ENCODE data around the gene CALR3. TPM values are rescaled to one million over a fixed set of nuclear protein-coding genes. Genes with fewer than 3 reads are reported as not detected.

CALR3 gene
- total RNA-seq, 1 donor from 2014 or later, result not detected

DNA sequence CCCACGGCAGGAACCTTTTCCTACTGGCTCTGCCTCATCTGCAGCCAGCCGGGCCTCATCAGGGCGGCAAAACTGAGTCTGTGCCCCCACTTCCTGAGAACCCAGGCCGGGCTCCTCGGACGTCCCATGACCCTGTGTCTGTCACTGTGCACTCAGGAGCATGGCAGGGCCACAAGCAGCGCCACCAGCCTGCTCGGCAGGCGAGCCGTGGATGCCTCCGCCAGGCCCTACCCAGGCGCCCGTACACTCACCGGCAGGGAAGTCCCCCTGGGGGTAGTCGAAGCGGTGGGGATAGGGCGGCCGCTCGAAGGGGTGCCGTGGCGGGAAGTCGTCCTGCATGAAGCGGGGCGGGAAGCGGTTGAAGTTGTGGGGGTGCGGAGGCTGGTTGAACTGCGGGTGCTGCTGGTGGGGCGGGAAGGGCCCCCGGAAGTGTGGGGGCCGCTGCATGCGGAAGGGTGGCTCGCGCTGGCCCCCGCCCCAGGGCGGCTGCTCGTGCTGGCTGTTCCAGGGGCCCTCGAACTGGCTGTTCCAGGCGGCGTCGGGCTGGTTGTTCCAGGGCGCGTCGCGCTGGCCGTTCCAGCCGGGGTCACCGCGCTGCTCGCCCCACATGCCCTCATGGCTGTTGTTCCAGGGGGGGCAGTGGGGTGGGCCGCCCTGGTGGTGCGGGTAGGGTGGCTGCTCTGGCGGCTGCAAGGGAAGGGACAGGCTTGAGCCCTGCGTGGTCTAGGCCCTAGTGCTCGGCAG is 29.2 kb upstream of the CALR3 start:
- peaks cover 0 to 97% of the 10 kb centered on the region in 2 donors for H3K36me3 ChIP-seq
- H3K9me3 ChIP-seq, result no peaks in the 10 kb centered on the region
- TF ChIP-seq POLR2A (IDR thresholded peaks at IDR 0.05), result no peak
- no peak for TF ChIP-seq POLR2AphosphoS5 (IDR thresholded peaks at IDR 0.05; ENCODE audit: insufficient read depth in 1 of 2, low read depth in 1 of 2)
- TF ChIP-seq, protein P1, sequence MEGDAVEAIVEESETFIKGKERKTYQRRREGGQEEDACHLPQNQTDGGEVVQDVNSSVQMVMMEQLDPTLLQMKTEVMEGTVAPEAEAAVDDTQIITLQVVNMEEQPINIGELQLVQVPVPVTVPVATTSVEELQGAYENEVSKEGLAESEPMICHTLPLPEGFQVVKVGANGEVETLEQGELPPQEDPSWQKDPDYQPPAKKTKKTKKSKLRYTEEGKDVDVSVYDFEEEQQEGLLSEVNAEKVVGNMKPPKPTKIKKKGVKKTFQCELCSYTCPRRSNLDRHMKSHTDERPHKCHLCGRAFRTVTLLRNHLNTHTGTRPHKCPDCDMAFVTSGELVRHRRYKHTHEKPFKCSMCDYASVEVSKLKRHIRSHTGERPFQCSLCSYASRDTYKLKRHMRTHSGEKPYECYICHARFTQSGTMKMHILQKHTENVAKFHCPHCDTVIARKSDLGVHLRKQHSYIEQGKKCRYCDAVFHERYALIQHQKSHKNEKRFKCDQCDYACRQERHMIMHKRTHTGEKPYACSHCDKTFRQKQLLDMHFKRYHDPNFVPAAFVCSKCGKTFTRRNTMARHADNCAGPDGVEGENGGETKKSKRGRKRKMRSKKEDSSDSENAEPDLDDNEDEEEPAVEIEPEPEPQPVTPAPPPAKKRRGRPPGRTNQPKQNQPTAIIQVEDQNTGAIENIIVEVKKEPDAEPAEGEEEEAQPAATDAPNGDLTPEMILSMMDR (IDR thresholded peaks at IDR 0.05), result no peak
- H3K4me1 ChIP-seq, result no peaks in the 10 kb centered on the region
- no peaks in the 10 kb centered on the region for H3K27me3 ChIP-seq
- intact Hi-C loops (cut with DNase I), result no loop called here
- no peak overlapping the region for H3K27ac ChIP-seq
- DNase-seq (ENCODE audit: extremely low spot score in 2 of 2), result no peak
- no peak overlapping the region for H3K4me3 ChIP-seq

DNA sequence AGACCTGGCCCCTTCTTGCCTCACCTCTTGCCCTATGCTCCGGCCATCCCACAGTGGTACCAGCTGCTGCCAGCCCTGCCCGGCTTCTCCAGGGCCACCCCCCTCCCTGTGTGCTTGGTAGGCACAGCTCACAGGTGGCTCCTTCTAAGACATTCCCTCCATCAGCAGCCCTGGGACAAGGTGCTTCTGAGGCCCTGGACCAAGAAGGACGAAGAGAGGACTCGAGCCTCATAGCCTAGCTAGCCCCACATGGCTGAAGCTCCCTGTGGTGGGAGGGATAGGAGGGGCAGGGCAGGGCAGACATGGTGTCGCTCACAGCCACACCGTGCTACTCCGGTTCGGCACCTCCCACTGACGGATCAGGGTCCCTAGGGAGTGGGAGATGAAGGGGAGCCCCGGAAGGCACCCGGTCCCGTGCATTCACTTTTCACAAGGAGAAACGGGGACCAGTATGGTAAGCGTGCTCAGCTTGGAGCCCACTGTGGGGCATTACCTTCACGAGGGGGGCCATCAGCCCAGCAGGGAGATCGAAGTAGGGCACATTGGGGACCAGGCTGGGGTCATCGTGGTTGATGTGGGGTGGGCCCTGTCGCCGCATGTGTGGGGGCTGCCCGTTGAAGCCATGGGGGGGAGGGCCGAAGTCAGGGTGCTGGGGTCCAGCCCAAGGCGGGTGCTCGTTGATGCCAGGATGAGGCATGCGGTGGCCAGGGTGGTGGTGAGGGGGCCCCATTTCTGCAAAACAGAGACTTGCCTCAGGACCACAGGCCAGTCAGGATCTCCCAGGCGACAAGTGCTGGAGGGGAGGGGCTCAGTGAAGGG is 26.8 kb upstream of the CALR3 start:
- peaks cover 0 to 97% of the 10 kb centered on the region in 2 donors for H3K36me3 ChIP-seq
- no peak for DNase-seq (ENCODE audit: extremely low spot score in 2 of 2)
- no peak for TF ChIP-seq POLR2AphosphoS5 (IDR thresholded peaks at IDR 0.05; ENCODE audit: insufficient read depth in 1 of 2, low read depth in 1 of 2)
- TF ChIP-seq, protein P1 (IDR thresholded peaks at IDR 0.05), result no peak
- no peak for TF ChIP-seq POLR2A (IDR thresholded peaks at IDR 0.05)
- no peak overlapping the region for H3K4me3 ChIP-seq
- intact Hi-C loops (cut with DNase I), result no loop called here
- no peaks in the 10 kb centered on the region for H3K4me1 ChIP-seq
- no peaks in the 10 kb centered on the region for H3K27me3 ChIP-seq
- no peaks in the 10 kb centered on the region for H3K9me3 ChIP-seq
- no peak overlapping the region for H3K27ac ChIP-seq

DNA sequence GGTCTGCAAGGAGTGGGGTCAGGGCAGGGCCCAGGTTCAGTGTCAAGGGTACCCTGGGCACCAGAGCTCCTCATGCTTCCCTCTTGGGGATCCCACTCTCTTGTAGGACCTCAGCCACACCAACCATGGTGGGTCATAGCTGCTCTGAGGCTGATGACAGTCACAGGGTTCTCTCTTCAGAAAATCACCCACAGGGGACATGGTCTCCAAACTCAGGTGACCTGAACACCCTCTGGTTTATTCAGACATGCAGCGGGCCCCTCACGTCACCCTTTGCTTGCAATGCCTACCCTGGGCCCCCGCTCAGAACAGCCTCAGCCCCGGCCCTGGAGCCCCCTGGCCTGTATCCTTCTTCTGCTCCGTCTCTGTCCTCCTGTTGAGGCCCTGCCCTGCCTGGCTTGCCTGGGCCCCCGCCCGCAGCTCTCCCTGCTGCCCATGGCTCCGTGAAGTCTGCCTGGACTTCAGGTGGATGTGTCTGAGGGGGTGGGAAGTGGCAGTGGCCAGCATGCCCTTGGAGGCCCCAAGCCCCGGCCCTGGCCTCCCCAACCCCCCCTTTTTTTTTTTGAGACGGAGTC is 25.8 kb upstream of the CALR3 start:
- peaks cover 0 to 97% of the 10 kb centered on the region in 2 donors for H3K36me3 ChIP-seq
- no peaks in the 10 kb centered on the region for H3K9me3 ChIP-seq
- TF ChIP-seq, protein P1 (IDR thresholded peaks at IDR 0.05), result no peak
- intact Hi-C loops (cut with DNase I), result no loop called here
- H3K27me3 ChIP-seq, result no peaks in the 10 kb centered on the region
- no peak overlapping the region for H3K4me3 ChIP-seq
- H3K27ac ChIP-seq, result no peak overlapping the region
- DNase-seq (ENCODE audit: extremely low spot score in 2 of 2), result no peak
- no peaks in the 10 kb centered on the region for H3K4me1 ChIP-seq

DNA sequence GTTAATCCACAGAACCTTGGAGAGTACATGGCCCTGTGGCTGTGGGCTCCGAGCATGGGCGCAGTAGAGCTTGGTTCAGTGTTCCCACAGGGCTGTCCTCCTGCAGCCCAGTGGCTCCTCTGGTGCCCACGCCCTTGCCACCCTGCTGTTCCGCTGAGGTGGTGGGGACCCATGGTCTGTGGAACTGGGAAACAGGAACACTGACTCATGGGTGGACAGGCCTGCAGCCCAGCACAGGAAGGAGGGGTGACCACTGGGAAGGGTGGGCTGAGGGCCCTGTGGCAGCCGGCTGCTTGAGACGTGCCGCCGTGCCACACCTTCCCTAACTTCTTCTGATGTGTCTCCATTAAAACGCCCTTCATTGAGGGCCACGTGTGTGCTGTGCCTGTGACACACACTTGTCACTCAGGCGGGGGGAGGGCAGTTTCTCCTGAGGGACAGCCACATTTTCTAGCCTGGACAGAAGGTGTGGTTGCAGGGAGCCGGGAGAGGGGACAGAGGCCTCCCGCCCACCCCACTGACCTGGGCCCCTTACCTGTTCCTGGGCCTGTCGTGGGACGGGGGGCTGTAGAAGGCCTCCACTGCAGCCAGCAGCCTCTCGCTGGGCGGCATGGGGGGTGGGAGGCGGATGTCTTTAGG is 25.1 kb upstream of the CALR3 start:
- no peak for DNase-seq (ENCODE audit: extremely low spot score in 2 of 2)
- Histone ChIP-seq H3K4me1 (no peaks in the 10 kb centered on the region), H3K27ac (no peak overlapping the region), H3K9me3 (no peaks in the 10 kb centered on the region), H3K36me3 (peaks cover 0 to 91% of the 10 kb centered on the region in 2 donors), H3K27me3 (no peaks in the 10 kb centered on the region), H3K4me3 (no peak overlapping the region)
- TF ChIP-seq, protein P1 (IDR thresholded peaks at IDR 0.05), result no peak
- TF ChIP-seq POLR2AphosphoS5 (IDR thresholded peaks at IDR 0.05; ENCODE audit: insufficient read depth in 1 of 2, low read depth in 1 of 2), result no peak
- TF ChIP-seq POLR2A (IDR thresholded peaks at IDR 0.05), result no peak
- intact Hi-C loops (cut with DNase I), result no loop called here
